Activated naive CD4-positive, alpha-beta T cell treated with Interleukin-2 at 50 U/mL for 16 hours (primary cell): ENCODE measurements around the gene DTD1.

Experiments
- DNase-seq: peaks from one replicate; pipeline ENCODE4 v3.0.0-alpha.2; 2020

The DTD1 gene

GRCh38 chr20:18805881-18806280, 218.0 kb downstream of the DTD1 start:
- DNase-seq: no peak

- no peak for DNase-seq
Measured at GRCh38 chr20:18808712-18809111, 220.9 kb downstream of the DTD1 start.

- no peak for DNase-seq
Measured at GRCh38 chr20:18811186-18811585, 223.3 kb downstream of the DTD1 start.

- DNase-seq: no peak
Measured at GRCh38 chr20:18811904-18812303, 224.1 kb downstream of the DTD1 start.

- DNase-seq: no peak
Measured at GRCh38 chr20:18813483-18813882, 225.6 kb downstream of the DTD1 start, which contains the start of gene SCP2D1. Gene SCP2D1, plus strand, starts transcription at chr20:18813783. Its CDS starts 33 bp downstream, at chr20:18813816.

GRCh38 chr20:18815194-18815942, 227.5 kb downstream of the DTD1 start:
- no peak for DNase-seq
